Tibial nerve (tissue), 4 donors: ENCODE results near the gene ITFG1. TPM values are rescaled to one million over a fixed set of nuclear protein-coding genes. Genes with fewer than 3 reads are reported as not detected.

Experiments
- DNase-seq, 2 donors: peaks; one replicate each; pipeline ENCODE4 v3.0.0-alpha.2; 2019; ENCODE audit warnings: low spot score in 2 of 2
- H3K27ac ChIP-seq, 4 donors: fragments of 200-600 bp; sonication (generic) in 3 of 4; one replicate each; pipeline ENCODE4 v1.5.1; 2017 to 2019; ENCODE audit warnings: mild to moderate bottlenecking in 1 of 4
- H3K27me3 ChIP-seq, 2 donors: fragments of 200-600 bp; sonication (generic) in 1 of 2; one replicate each; pipeline versions ENCODE4 v1.5.1 to v1.6.0; 2017 to 2019
- H3K36me3 ChIP-seq, 3 donors: fragments of 200-600 bp; sonication (generic); one replicate each; pipeline ENCODE4 v1.5.1; 2018 to 2019
- H3K4me1 ChIP-seq, 4 donors: fragments of 200-600 bp; sonication (generic) in 3 of 4; one replicate each; pipeline ENCODE4 v1.5.1; 2017 to 2019
- H3K4me3 ChIP-seq, 4 donors: fragments of 200-600 bp; sonication (generic) in 3 of 4; one replicate each; pipeline ENCODE4 v1.5.1; 2017 to 2019; ENCODE audit warnings: mild to moderate bottlenecking in 1 of 4, moderate library complexity in 1 of 4
- H3K9me3 ChIP-seq, 4 donors: fragments of 200-600 bp; sonication (generic) in 3 of 4; one replicate each; pipeline ENCODE4 v1.5.1; 2017 to 2019
- CTCF ChIP-seq, 5 experiments: fragments of 200-600 bp in 3 of 5; fragments of 450-650 bp in 2 of 5; sonication (generic) in 3 of 5; IDR thresholded peaks; one replicate each; pipeline ENCODE4 v1.5.1; 2016 to 2019; ENCODE audit warnings: antibody characterized with exemption in 5 of 5, mild to moderate bottlenecking in 3 of 5, moderate library complexity in 2 of 5
- EP300 ChIP-seq, 2 donors: sonication (generic); formaldehyde crosslinking; IDR thresholded peaks; one replicate each; pipeline ENCODE4 v1.6.1; 2017; ENCODE audit warnings: antibody characterized with exemption in 2 of 2, mild to moderate bottlenecking in 1 of 2
- POLR2A ChIP-seq, 2 donors: fragments of 450-650 bp; IDR thresholded peaks; one replicate each; pipeline ENCODE4 v1.6.1; 2017; ENCODE audit warnings: antibody characterized with exemption in 2 of 2, mild to moderate bottlenecking in 2 of 2, moderate library complexity in 2 of 2
- WGBS, 2 donors: methylation state at CpG; one replicate each; pipeline ENCODE4 v1.1.5; 2018; 5-methylcytosine and 5-hydroxymethylcytosine counted together
- total RNA-seq, 4 donors: library from RNA; depleted of rRNA; stranded (reverse); fragments of >200 nt; gene quantifications; one replicate each; pipeline ENCODE4 v1.1.0, GENCODE V29; 2016

The ITFG1 gene
- total RNA-seq, 4 donors from 2014 or later: 36.6 to 52.1 (median 40.9) TPM

GRCh38 chr16:47284999-47285398, 175.9 kb downstream of the ITFG1 start:
- Histone ChIP-seq H3K9me3 (peaks cover 0 to 36% (median 2%) of the 10 kb centered on the region in 4 donors), H3K27ac (no peak overlapping the region), H3K27me3 (no peaks in the 10 kb centered on the region), H3K4me1 (no peaks in the 10 kb centered on the region), H3K36me3 (peaks cover 0 to 54% (median 0%) of the 10 kb centered on the region in 3 donors), H3K4me3 (no peak overlapping the region)
- WGBS, 2 donors: 79 to 83% methylated on average over 5 of the region's 5 CpGs
- DNase-seq: no peak
- TF ChIP-seq EP300 (IDR thresholded peaks at IDR 0.05): no peak
- TF ChIP-seq POLR2A (IDR thresholded peaks at IDR 0.05): no peak
- no peak for TF ChIP-seq CTCF (IDR thresholded peaks at IDR 0.05)

GRCh38 chr16:47278306-47278970, 182.4 kb downstream of the ITFG1 start:
- Histone ChIP-seq H3K4me3 (no peak overlapping the region), H3K9me3 (peaks cover 0 to 9% (median under 1%) of the 10 kb centered on the region in 4 donors), H3K27me3 (no peaks in the 10 kb centered on the region), H3K4me1 (peaks cover 0 to 3% (median 0%) of the 10 kb centered on the region in 4 donors), H3K36me3 (peaks cover 0 to 13% (median 0%) of the 10 kb centered on the region in 3 donors), H3K27ac (no peak overlapping the region)
- DNase-seq: no peak
- no peak for TF ChIP-seq EP300 (IDR thresholded peaks at IDR 0.05)
- 86 to 95% methylated on average over 5 of the region's 5 CpGs for WGBS, 2 donors

GRCh38 chr16:47276522-47276921, 184.3 kb downstream of the ITFG1 start:
- Histone ChIP-seq H3K27ac (no peak overlapping the region), H3K4me3 (no peak overlapping the region), H3K4me1 (peaks cover 0 to 3% (median 0%) of the 10 kb centered on the region in 4 donors), H3K9me3 (no peaks in the 10 kb centered on the region), H3K27me3 (no peaks in the 10 kb centered on the region), H3K36me3 (no peaks in the 10 kb centered on the region)
- DNase-seq: no peak
- 41 to 48% methylated on average over 1 of the region's 1 CpG for WGBS, 2 donors
- TF ChIP-seq CTCF (IDR thresholded peaks at IDR 0.05) (no peak), EP300 (IDR thresholded peaks at IDR 0.05) (no peak), POLR2A (IDR thresholded peaks at IDR 0.05) (no peak)

- Histone ChIP-seq H3K36me3 (peaks cover 0 to 23% (median 0%) of the 10 kb centered on the region in 3 donors), H3K27me3 (no peaks in the 10 kb centered on the region), H3K4me1 (no peaks in the 10 kb centered on the region), H3K9me3 (no peaks in the 10 kb centered on the region), H3K4me3 (no peak overlapping the region), H3K27ac (no peak overlapping the region)
- DNase-seq: no peak
- WGBS, 2 donors: 82 to 96% methylated on average over 2 of the region's 2 CpGs
- TF ChIP-seq POLR2A (IDR thresholded peaks at IDR 0.05): no peak
- no peak for TF ChIP-seq EP300 (IDR thresholded peaks at IDR 0.05)
- TF ChIP-seq CTCF (IDR thresholded peaks at IDR 0.05): no peak
These were observed 197.9 kb downstream of the ITFG1 start for GRCh38 chr16:47262938-47263337.

GRCh38 chr16:47260503-47260902, 200.4 kb downstream of the ITFG1 start:
- H3K27me3 ChIP-seq: no peaks in the 10 kb centered on the region
- H3K9me3 ChIP-seq: no peaks in the 10 kb centered on the region
- H3K4me3 ChIP-seq: no peak overlapping the region
- no peaks in the 10 kb centered on the region for H3K4me1 ChIP-seq
- H3K36me3 ChIP-seq: peaks cover 0 to 42% (median 0%) of the 10 kb centered on the region in 3 donors
- 78 to 79% methylated on average over 11 of the region's 11 CpGs for WGBS, 2 donors
- DNase-seq: no peak
- TF ChIP-seq CTCF (IDR thresholded peaks at IDR 0.05) (no peak), EP300 (IDR thresholded peaks at IDR 0.05) (no peak), POLR2A (IDR thresholded peaks at IDR 0.05) (no peak)
- H3K27ac ChIP-seq: no peak overlapping the region
